Erythroblast (primary cell): ENCODE results near the gene AGAP1.

Experiments used
- GATA1 ChIP-seq: IDR thresholded peaks from 2 replicates; pipeline ENCODE4 v1.6.1; 2011; ENCODE audit warnings: low read depth, mild to moderate bottlenecking, control low read depth, low read length, moderate library complexity
- POLR2A ChIP-seq: IDR thresholded peaks from 2 replicates; pipeline ENCODE4 v1.6.1; 2011; ENCODE audit warnings: mild to moderate bottlenecking, low read length

- TF ChIP-seq POLR2A: no peak
- TF ChIP-seq GATA1: no peak
Measured at GRCh38 chr2:235689427-235689853, 195.6 kb downstream of the AGAP1 start.
